ENCODE data around the gene KRTAP23-1.

KRTAP23-1 gene

GRCh38 chr21:30305136-30305535 is 43.3 kb downstream of the KRTAP23-1 start:
- no peak for DNase-seq

Measured in NCI-H82 (cell line).